Bone marrow (tissue), 2 donors: ENCODE data around the gene JADE1.

Experiments
- DNase-seq, 2 donors: peaks; one replicate each; lab custom pipeline; 2025; lab: John Stamatoyannopoulos, UW

The JADE1 gene

GRCh38 chr4:128810871-128811570, 1.5 kb downstream of the JADE1 start:
- peak in 1 of 2 donors; percentile 46 for DNase-seq

GRCh38 chr4:128811571-128812441, 2.3 kb downstream of the JADE1 start:
- DNase-seq: peak; percentile 70 to 79

- DNase-seq: peak in 1 of 2 donors; percentile 71
These were observed 3.1 kb downstream of the JADE1 start for GRCh38 chr4:128812442-128813235.

- no peak for DNase-seq
These were observed 4.5 kb downstream of the JADE1 start for GRCh38 chr4:128813965-128814364.

GRCh38 chr4:128818442-128818841, 8.9 kb downstream of the JADE1 start:
- no peak for DNase-seq

GRCh38 chr4:128819082-128819742, 9.7 kb downstream of the JADE1 start:
- DNase-seq: no peak

- no peak for DNase-seq
These were observed 11.2 kb downstream of the JADE1 start for GRCh38 chr4:128820671-128821070.

- DNase-seq: no peak
These were observed 11.7 kb downstream of the JADE1 start for GRCh38 chr4:128821151-128821550.

GRCh38 chr4:128823025-128823661, 13.6 kb downstream of the JADE1 start:
- DNase-seq: no peak

GRCh38 chr4:128825226-128825625, 15.7 kb downstream of the JADE1 start:
- no peak for DNase-seq

- no peak for DNase-seq
These were observed 17.8 kb downstream of the JADE1 start for GRCh38 chr4:128827296-128827695.

GRCh38 chr4:128830906-128831503, 21.5 kb downstream of the JADE1 start:
- no peak for DNase-seq

- DNase-seq: no peak
These were observed 22.2 kb downstream of the JADE1 start for GRCh38 chr4:128831531-128832242.

GRCh38 chr4:128832243-128832625, 22.7 kb downstream of the JADE1 start:
- DNase-seq: no peak

GRCh38 chr4:128835498-128836222, 26.2 kb downstream of the JADE1 start:
- DNase-seq: no peak

GRCh38 chr4:128837198-128837597, 27.7 kb downstream of the JADE1 start:
- no peak for DNase-seq

- no peak for DNase-seq
These were observed 28.2 kb downstream of the JADE1 start for GRCh38 chr4:128837679-128838078.

- DNase-seq: no peak
These were observed 31.3 kb downstream of the JADE1 start for GRCh38 chr4:128840711-128841318.

GRCh38 chr4:128841402-128841801, 31.9 kb downstream of the JADE1 start:
- DNase-seq: no peak
